Activated CD8-positive, alpha-beta memory T cell treated with anti-CD3 and anti-CD28 coated beads, Interleukin-2, amount 50 U/mL, for 48 hours (primary cell): ENCODE data around the gene ZNF277.
"Not testable (repeated sequence)": the region's sequence is repeated elsewhere in the genome, so short reads cannot be mapped to it uniquely, and the experiment has no call there.

Experiments
- DNase-seq: peaks from one replicate; pipeline ENCODE4 v3.0.0-alpha.2; 2020

Gene ZNF277

DNA sequence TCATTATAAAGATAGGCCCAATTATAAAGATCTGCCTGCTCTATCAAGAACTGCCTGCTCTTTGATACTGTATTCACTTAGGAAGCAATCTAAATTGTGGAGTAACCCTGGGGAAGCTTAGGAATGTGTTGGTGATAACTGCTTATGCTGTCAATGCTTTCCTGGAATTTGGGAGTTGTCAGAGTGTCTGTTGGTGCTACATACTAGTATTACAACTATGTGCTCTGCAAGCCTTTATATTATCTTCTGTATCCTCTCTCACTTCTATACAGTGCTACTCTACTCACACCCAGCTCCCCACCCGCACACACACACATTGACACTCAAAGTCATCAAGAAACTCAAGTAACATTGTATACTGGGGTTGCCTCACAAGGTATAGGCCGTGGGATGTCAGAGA, 6.1 kb downstream of the ZNF277 start:
- no peak for DNase-seq

DNA sequence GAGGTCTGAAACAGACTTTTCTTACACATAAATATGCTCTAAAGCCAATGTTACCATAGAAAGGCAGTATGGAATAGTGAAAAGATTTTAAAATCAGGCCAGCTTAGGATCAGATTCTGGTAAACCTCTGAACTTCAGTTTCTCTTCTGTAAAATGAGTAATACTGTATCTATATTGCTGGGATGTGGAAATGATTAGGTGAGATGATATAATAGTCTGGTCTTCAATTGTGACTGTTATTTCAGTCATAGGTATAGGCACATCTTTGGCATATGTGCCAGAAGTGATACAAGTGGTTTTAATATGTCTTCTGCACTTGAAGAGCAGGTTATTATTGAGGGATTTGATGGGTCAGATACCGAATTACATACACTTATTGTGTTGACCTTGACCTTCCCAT, 7.2 kb downstream of the ZNF277 start:
- no peak for DNase-seq

DNA sequence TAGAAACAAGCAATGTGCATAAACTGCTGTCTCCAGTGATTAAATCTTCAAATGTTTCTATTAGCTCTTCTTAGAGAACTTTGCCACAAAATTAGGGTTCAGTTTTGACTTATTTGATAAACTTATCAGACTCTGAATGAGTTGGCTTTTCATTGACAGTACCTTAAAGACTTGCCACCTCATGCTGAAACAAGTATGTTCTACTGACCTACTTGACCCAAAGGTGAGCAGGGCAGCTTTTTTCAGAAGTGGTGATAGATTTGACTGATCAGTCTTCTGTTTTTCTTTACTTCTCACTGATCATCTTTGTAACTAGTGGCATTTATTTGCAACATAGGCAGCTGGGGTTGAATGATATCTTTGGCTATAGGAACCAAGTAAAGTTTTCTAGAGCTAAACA, 7.8 kb downstream of the ZNF277 start:
- DNase-seq, result no peak

DNA sequence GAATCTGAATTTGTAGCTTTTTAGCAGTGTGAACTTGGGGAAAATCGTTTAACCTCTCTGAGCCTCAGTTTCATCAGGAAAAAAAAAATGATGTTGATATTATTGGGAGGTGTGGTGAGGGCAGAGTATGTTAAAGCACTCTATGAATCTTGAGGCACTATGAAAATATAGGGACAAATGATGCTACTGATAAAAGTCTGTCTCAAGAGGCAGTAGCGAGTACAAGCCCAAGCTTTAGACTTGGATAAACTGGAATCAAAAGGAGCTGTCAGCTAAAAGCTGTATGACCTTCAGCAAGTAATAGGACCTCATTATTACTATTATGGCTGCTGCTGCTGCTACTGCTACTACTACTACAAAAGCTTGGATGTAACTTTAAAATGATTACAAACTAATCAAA, 8.4 kb downstream of the ZNF277 start:
- no peak for DNase-seq

DNA sequence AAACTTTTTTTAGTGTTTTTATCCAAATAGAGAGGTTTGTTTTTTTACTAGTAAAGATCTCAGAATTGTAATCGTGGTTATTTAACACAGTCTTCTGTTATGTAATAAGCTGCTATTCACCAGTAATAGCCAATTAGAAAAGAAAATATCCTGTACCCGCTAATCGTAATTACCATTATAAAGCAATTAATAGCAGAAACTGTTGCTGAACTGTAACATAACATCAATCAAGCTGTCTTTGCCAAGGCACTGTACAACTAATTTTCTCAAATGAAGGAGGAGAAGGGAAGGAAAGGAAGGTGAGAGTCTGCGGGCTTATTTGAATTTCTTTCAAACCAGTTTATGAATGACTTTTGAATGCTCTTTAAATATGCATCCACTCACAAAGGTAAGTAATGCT, 9.3 kb downstream of the ZNF277 start:
- no peak for DNase-seq

DNA sequence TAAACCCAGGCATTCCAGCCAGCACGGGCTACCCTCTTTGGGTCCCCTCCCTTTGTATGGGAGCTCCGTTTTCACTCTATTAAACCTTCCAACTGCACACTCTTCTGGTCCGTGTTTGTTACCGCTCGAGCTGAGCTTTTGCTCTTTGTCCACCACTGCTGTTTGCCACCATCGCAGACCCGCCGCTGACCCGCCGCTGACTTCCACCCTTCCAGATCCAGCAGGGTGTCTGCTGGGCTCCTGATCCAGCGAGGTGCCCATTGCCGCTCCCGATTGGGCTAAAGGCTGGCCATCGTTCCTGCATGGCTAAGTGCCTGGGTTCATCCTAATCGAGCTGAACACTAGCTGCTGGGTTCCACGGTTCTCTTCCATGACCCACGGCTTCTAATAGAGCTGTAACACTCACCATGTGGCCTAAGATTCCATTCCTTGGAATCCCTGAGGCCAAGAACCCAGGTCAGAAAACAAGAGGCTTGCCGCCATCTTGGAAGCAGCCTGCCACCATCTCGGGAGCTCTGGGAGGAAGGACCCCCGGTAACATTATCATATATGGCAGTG, 14.5 kb downstream of the ZNF277 start:
- no peak for DNase-seq

DNA sequence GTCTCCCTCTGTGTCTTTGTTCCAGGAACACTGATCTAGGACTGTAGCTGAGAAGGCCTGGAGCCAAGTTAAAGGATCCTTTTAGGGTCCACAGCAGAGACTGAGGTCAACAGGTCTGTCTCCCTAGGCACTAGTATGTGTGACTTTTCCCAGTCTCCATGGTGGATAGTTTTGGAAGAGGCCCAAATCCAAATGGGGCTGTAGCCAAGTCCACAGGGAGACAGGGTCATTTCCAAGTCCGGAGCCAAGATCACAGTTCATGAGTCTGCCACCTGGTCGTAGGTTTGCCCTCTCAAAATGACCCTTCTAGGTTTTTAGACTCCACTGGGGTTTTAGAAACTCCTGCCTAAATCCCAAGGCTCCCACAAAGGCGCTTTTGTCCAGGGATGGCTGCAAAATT, 16.8 kb downstream of the ZNF277 start:
- DNase-seq, result no peak

DNA sequence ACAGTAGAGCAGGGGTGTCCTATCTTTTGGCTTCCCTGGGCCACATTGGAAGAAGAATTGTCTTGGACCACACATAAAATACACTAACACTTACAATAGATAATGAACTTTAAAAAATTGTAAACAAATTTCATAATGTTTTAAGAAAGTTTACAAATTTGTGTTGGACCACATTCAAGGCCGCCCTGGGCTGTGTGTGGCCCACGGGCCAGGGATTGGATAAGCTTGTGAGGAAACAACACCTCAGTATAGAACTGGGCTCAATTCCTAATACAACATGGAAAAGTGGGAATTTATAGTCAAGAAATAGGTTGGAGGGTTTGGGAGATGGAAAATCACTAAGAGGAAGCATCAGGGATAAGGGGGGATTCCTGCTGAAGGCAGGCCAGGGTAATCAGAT, 17.7 kb downstream of the ZNF277 start:
- no peak for DNase-seq

DNA sequence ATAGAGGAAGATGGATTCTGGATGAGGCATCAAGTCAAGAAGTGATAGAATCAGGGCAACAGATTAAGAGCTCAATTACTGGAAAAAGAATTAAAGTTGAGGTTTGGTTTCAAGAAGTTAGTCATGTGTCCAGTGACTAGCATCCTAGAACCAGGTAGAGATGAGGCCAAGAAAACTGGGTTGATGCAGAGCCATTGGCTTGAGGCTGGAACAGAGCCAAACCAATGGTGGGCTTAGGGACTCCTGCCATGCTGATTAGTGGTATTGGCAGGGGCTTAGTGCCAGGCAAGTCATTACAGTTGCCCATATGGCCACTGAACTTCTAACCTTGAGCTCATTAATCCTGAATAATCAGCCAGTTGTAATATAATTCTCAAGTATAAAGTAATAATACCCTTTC, 18.5 kb downstream of the ZNF277 start:
- DNase-seq, result no peak

DNA sequence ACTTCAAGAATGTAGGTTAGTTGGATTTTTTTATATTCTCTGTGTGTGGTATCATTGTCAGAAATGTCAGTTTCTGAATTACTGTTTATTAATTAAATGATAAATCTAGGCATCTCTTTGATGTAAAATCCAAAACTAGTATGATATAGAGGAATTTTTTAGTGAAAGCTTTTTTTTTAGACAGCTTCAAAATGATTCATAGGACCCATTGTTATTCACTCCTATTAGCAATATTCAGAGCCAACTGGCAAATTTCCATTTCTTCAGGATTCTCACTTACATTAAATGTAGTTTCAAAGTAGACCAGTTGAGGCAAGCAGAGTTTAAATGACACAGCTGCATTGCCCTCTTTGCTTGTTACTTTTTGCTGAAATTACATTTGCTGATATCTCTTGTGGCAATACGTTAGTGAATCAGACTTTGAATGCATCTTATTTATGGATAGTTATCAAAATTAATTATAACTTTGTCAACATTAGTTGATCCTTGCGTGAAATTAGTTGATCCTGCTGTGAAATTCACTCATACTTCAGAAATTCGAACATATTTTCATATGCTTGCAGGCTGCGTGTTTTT, 20.3 kb downstream of the ZNF277 start:
- no peak for DNase-seq

DNA sequence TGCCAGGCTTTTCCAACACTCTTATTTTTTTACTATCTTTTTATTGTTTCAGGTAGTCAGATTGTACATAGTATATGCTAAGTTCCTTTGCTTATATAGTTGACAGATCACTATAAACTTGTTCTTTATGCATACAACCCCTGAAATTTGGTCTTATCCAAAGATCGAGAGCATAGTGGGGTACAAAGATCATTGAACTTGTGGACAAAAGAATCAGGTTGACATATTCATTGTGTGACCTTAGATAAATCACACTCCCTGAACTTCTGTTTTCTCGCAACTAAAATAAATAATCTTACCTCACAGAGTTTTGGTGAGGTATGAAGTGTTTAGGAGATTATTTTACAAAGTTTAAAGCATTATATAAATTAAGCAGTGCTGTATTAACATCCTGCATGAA, 22.1 kb downstream of the ZNF277 start:
- DNase-seq, result no peak

DNA sequence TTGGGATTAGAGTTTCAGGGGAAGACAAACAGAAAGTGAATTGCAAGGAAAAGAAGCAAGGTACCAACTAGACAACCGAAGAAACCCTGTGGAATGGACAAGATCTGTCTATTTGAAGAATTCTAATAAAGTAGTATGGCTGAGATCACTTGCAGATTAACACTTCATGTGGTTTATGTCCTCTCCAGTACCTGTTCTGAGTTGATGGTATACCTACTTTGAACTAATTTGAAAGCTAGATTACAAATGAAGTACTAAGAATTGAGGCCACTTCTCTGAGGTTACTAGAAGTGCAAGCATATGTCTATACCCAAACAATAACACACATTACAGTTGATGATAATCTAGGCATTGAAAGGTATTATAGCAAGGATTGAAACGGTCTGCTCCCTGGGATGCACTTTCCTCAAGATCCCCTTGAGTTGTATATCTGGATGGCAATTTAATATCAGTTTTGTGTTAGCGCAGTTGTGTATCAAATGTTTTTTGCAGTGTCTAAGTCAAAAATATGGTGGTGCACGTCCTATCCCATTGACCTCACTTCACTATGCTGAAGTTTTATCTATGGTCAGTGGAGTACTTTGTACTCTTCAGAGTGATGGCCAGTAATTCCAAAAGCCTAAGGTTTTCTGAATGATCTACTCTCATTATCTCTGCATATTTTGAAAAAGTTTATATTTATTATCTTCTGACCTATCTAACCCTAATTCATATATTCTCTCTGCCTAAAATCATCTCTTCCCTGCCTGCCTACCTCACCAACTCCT, 25.9 kb downstream of the ZNF277 start:
- no peak for DNase-seq

DNA sequence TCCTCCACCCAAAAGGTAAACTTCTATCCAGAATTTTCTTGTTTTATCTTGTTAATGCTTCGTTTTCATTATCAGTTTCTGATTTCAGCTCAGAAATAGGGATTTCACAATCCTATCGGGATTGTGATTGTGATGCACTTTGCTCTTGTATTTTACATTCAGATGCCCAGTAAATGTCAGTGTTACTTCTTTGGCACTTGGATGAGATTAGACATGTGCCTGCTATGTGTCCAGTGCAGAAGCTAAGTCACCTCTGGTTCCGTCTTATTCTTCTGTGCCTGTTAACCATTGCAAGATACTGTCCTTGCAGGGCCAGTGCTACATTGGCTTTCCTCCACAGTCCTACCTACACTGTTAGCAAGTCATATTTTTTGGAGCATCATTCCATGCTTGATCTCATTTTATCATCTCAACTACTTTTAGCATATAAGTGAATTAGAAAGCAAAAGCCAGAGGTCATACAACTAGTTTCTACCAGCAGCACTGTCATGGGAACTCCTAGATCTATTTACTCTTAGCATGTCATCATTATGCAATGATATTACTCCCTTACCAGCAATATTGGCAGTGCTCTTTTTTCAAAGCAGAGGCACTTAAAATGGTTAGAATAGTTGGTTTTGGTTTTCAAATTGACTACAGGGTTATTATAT, 26.7 kb downstream of the ZNF277 start:
- no peak for DNase-seq

DNA sequence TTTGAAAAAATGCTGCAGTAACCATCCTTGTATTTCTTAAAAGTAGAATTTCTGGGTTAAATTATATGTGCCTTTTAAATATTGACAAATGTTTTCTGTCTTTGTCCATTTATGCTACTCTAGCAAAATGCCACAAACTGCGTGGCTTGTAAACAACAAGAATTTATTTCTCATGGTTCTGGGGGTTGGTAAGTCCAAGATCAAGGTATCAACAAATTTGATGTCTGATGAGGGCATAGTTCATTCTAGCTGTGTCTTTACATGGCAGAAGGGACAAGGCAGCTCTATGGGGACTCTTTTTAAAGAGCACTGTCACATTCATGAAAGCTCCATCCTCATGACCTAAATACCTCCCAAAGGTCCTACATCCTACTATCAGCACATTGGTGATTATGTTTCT, 27.7 kb downstream of the ZNF277 start:
- DNase-seq, result no peak

DNA sequence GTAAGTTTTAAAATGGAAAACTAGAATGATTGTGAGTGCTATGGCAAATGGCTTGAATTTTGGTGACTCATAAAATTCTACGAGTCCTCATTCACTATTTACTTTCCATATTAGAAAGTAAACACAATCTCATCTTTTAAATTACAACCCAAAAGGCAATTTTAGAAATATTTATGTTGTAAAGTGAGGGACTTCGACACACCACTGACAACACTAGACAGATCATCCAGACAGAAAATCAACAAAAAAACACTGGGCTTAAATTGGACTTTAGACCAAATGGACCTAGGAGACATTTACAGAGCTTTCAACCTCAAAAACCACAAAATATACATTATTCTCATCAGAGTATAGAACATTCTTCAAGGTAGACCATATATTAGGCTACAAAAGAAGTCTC, 30.1 kb downstream of the ZNF277 start:
- DNase-seq, result no peak

DNA sequence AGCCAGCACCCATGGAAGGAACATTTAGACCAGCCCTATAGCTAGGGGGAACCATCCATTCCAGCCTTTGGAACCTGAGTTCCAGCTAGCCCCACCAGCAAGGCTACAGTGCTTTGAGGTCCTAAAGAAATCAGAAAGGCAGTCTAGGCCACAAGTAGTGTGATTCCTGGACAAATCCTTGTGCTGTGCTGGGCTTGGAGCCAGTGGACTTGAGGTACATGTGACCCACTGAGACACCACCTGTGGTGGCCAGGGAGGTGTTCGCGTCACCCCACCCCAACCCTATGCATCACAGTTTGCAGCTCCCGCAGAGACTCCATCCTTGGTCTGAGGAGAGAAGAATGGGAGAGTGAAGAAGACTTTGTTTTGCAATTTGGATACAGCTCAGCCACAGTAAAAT, 31.8 kb downstream of the ZNF277 start:
- DNase-seq, result no peak

DNA sequence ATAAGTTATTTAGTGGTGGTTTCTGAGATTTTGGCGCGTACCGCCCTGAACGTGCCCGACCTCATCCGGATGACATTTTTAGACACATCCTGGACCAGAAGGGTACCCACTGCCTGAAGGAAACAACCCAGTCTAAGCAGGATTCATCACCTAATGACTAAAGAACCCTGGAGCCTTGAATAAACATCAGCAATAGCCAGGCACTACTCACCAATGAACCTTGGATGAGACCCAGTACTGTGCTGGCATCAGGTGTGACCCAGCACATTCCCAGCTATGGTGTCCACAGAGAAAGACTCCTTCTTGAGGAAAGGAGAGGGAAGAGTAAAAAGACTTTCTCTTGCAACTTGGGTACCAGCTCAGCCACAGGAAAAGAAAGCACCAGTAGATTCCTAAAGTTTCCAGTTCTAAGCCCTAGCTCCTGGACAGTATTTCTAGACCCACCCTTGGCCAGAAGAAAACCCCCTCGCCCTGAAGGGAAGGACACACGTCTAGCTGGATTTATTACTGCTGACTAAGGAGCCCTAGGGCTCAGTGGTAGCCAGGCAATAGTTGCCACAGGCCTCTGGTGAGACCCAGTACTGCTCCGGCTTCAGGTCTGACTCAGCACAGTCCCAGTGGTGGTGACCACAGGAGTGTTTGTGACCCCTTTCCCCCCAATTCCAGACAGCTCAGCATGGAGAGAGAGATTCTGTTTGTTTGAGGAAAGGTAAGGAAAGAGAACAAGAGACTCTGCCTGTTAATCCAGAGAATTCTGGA, 32.5 kb downstream of the ZNF277 start:
- no peak for DNase-seq

DNA sequence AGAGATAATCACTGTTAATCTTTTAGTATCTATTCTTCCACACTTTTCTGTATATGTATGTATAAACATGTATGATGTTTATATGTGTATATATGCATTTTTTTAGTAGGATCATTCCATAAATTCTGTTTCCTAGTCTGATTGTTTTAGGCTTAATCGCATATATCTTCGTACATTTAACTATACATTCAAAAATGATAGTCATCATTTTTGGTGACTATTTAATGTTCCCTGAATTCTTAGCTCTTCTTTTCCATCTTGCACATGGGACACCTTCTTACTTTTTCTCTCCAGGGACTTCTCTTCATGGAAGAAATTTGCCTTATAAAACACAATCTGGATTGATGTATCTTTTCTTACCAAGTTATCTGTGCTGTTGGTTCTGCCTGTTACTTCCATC, 42.1 kb downstream of the ZNF277 start:
- no peak for DNase-seq

DNA sequence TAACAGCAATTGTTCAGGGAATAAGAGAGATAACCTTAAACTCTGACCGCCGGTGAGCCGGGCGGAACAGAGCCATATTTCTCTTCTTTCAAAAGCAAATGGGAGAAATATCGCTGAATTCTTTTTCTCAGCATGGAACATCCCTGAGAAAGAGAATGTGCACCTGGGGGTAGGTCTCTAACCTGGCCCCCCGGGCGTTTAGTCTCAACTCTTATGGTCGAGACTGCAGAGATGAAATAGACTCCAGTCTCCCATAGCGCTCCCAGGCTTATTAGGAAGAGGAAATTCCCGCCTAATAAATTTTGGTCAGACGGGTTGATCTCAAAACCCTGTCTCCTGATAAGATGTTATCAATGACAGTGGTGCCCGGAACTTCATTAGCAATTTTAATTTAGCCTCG, 43.5 kb downstream of the ZNF277 start:
- DNase-seq, result not testable (repeated sequence)

DNA sequence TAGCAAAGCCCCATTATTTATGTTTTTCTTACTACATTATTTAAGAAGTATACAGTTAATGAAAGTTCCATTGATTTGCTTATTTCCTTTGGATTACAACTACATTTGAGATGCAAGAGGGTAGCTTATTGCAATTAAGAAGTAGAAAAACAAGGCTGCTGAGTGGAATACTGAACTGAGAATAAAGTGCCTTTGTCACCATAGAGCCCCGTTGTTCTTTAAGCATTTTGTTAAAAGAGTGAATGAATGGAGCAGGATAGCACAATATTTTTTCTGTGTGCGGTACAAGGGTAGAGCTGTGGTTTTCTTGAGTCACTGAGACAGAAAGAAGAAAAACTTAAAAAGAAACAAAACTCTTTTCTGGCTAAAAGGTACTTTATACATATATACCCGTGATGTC, 45.6 kb downstream of the ZNF277 start:
- no peak for DNase-seq

DNA sequence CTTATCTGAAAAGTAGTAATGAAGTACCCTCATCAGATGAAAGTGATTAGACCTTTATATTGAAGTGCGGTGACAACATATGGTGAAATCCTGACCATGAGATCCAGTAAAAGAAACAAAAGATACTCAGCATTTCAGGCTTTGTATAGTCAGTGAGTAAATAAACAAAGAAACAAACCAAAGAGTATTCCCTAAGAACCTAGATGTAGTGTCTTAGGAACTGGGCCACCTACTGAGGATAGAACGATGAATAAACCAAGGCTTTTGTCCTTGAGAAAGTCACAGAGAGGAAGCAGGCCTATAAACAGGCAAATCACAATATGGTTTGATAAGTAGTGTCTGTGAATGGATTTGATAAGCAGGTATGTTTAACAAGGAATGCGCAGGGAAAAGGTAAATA, 46.2 kb downstream of the ZNF277 start:
- DNase-seq, result no peak

DNA sequence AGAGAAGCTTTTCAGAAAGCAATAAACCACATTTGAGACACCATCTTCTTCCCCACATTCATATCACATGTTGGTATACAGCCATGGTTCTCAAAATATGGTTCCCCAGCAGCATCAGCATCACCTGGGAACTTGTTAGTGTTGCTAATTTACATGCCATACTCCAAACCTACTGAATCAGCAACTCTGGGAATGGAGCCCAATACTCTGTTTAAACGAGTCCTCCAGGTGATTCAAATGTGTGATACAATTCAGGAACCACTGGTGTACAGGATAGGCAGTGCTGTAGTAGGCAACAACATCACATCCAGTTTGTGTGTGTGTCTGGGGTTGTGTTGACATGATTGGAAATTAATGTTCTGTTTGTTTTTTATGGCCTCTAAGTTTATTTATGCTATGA, 47.7 kb downstream of the ZNF277 start:
- no peak for DNase-seq

DNA sequence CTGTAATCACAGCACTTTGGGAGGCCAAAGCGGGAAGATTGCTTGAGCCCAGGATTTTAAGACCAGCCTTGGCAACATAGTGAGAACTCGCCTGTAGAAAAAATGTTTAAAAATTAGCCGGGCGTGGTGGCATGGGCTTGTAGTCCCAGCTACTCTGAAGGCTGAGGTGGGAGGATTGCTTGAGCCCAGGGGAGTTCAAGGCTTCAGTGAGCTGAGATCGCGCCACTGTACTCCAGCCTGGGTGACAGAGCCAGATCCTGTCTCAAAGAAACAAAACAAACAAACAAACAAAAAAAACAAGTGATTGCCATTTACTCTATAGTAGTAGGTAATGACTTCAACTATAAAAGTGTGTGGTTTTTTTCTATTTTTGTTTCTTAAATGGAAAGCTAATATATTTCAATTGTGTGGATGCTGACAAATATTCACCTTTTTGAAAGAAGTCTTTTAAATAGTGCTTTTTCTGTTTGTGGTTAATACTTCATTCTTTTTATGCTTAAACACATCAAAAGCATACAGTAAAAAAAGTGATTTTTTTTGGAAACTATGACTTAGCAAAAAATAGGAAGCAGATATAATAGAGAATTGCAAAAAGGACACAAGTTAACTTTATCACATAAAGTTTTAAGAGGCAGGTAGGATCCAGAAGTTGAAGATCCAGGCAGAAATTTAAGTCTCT, 48.4 kb downstream of the ZNF277 start:
- no peak for DNase-seq
